HG02763 (cell line): ENCODE data around the gene EPHA4.

Experiments
- ATAC-seq: cut with Tn5 transposase; IDR thresholded peaks from one replicate; pipeline ENCODE4 v1.9.1; 2021; ENCODE audit warnings: mild to moderate bottlenecking, moderate library complexity; ENCODE audit not compliant: unreplicated experiment

Gene EPHA4

GRCh38 chr2:221370076-221370856 is 201.8 kb downstream of the EPHA4 start:
- ATAC-seq: no peak
